Stimulated activated CD4-positive, alpha-beta T cell treated with anti-CD3 and anti-CD28 coated beads, TNF-alpha, amount 100 ng/mL, for 48 hours (primary cell): Measurements from ENCODE around the gene KREMEN1.

ENCODE experiments used
- DNase-seq, 3 donors: peaks; one replicate each; pipeline ENCODE4 v3.0.0-alpha.2; 2020; ENCODE audit warnings: low read depth in 3 of 3

KREMEN1 gene

DNA sequence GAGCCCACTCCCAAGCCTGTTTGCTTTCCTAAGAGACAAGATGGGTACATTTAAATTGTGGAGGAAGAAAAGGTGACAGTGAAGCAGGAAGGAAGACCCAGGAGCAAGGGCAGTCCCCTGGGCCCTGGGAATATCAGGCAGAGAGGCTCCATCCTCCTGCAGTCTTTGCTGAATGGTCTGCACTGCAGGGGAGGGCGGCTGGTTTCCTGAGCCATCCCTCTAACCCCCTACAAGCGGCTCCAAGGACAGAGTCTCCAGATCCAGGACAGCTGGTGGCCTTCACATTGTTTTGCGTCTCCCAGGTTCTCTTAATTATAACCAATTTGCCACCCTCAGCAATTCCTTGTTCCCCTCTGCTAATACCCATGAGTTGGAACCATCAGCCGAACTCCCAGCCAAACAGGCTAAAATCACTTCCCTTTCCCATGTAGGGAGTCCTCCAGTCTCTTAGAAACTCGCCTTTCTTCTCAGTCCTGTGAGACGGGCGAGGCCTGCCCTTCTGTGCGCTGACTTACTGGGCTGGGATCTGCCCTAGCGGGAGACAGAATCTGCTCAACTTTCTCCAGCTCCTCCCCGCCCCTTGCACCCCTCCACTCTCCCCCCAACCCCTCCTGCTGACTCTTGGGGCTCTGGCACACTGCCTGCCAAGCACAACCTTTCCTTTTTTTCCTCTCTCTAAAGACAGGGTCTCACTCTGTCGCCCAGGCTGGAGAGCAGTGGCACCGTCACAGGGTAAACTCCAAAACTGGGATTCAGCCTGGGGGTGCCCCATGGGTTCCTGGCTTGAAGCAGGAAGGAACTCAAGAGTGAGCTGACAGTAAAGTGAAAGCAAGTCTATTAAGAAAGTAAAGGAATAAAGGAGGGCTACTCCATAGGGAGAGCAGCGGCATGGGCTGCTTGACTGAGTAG lies 79.5 kb downstream of the KREMEN1 start:
- DNase-seq, result no peak

DNA sequence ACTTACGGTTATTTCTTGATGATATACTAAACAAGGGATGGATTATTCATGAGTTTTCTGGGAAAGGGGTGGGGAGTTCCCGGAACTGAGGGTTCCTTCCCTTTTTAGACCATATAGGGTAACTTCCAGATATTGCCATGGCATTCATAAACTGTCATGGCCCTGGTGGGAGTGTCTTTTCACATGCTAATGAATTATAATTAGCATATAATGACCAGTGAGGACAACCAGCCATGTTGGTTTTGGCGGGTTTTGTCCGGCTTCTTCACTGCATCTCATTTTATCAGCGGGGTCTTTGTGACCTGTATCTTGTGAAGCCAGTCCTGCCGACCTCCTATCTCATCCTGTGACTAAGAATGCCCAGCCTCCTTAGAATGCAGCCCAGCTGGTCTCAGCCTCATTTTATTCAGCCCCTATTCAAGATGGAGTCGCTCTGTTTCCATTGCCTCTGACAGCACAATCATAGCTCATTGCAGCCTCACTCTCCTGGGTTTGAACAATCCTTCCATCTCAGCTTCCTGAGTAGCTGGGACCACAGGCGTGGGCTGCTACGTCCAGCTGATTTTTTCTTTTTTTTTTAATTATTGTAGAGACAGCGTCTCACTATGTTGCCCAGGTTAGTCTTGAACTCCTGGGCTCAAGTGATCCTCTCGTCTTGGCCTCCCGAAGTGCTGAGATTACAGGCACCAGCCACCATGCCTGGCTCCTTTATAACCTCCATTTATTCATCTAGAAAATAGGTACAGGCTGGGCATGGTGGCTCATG lies 80.3 kb downstream of the KREMEN1 start:
- DNase-seq, result no peak

DNA sequence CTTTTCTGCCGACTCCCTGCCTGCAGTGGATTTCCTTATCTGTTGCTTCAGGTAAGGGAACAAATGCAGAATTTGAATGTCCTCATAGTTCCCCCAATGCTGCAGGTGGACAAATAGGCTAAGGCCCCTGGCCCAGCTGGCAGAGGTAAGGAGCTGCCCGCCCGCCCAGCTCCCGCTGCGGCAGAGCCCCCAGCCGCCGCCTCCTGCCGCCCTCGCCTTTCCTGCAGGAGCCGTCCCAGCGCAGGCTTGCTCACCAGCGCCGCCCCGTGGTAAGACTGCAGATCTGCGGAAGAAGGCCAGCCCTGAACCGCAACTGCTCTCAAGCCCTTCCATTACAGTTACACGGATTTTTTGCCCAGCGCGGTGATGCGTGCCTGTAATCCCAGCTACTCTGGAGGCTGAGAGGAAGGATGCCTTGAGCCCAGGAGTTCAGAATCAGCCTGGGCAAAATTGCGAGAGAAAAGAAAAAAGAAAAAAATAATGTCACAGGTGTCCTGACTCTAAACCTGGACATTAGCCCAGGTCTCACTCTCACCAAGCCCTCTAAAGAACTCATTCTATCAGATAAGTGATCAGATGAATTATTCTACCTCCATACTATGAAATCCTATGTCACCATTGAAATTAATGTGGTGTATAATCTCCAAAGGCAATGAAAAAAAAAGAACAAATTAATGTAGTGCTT lies 81.7 kb downstream of the KREMEN1 start:
- DNase-seq, result peak; percentile 49 to 75 (median 51)

DNA sequence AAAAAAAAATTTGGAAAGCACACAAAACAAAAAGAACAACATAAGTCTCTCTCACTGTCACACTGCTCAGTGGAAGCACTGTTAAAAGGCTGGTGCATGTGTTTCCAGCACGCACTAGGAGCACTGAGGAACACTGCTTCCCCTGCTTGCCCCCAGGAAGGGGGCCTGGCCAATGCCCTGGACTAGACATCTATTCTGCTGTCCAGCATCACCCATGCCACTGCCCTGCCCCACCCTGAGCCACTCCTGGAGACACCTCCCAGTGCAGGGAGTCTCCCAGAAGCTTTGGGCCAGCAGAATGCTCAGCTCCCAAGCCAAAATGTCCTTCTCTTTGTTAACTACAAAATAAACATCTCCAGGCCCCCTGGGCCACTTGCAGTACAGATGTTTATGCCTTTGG lies 83.1 kb downstream of the KREMEN1 start:
- DNase-seq, result no peak

DNA sequence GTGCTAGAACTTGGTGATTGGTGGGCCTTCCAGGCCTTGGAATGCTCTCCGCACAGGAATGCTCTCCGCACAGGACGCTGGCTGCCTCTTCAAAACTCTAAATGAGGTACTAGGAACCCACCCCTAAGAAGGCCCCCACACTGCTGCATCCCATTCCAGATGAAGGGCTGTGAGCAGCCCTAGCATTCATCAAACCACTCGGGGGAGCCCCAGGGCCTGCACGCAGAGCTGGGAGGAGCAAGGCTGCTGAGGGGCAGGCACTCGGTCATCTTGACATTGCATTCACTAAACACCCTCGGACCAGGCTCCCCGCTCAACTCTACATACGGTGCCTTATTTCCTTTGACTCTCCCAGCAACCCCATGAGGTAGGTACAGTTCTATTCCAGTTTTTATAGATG lies 83.7 kb downstream of the KREMEN1 start:
- DNase-seq, result no peak

DNA sequence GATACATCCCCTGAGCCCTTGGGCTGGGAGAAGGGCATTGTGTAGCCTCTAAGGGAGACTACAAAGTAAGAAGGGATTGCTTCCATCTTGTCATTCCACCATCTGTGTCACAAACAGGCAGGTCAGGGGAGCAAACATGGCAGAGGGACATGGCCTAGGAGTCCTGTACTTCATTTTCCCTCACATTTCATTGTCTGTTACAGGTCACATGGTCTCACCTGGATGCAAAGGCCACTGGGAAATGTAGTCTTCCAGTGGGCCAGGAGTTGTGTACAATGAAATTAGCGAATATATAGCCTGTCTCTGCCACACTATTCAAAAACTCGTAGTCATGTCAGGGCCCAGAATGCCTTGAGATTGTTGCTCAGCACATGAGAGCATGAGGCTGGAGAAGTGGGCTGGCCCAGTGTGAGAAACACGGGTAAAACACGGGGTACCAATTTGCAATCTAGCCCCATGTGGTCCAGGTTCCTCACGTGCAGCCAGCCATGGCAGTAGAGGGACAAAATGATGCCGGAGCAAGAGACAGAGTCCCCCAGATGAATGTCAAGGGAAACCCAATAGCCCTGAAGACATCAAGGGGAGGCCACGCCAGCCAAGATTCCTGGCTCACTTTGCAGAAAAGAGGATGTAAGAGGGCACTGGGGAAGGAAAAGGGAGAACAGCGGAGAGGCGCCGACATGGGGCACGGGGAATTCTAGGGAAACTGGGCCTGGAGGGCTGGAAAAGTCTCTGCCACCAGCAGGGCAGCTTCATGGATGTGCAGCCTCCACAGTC lies 85.1 kb downstream of the KREMEN1 start:
- DNase-seq, result no peak

DNA sequence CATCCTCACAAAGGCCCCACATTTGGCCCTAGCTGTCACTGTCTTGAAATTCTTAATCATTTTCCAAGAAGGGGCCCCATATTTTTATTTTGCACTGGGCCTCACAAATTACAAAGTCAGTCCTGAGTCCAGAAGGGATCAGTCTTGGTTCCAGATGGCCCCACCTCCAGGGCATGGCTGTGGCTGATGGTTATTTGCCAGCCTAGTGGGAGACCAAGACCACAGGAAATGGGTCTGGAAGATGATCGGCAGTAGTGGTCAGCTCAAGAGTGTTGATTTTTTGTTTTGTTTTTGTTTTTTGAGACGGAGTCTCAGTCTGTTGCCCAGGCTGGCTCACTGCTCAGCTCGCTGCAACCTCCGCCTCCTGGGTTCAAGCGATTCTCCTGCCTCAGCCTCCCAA lies 85.7 kb downstream of the KREMEN1 start:
- DNase-seq, result no peak

DNA sequence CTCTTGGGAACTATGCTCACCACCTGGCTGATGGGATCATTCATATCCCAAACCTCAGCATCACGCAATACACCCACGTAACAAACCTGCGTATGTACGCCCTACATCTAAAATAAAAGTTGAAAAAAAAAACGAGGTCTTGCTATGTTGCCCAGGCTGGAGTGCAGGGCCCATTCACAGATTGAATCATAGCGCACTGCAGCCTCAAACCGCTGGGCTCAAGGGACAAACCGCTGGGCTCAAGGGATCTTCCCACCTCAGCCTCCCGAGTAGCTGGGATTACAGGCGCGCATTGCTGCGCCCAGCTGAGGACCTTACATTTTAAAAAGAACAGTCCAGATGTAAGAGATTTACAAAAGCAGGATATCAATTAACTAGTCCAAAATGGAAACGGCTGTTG lies 91.0 kb downstream of the KREMEN1 start:
- DNase-seq, result no peak

DNA sequence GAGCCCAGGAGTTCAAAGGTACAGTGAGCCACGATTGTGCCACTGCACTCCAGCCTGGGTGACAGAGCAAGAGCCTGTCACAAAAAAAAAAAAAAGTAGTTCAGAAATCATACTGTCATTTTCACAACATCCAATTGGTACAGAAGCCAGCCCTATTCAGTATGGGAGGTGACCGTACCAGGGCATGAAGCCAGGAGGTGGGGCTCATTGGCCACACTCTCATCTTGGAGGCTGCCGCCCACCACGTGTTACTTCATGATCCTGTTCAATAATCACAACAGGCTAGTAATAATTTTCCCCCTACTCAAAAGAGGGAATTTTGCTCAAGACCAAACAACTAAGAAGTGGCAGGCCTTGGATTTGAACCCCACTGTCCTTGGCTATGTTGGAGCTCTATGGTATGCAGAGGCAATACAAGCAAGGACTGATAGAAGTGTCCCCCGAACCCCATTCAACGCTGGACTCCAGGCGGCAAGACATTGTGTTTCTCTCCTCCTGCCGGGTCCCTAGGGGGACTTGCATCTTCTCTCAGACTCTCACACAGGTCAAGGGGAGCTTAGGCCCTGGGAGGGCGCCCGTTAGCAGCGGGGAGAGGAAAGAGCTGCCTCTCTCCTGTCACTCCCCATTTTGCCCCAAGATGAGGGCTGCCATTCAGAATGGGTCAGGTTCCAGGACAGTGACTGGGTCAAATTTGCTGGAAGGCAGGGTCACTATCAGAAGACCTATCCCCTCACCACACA lies 92.7 kb downstream of the KREMEN1 start:
- DNase-seq, result no peak

DNA sequence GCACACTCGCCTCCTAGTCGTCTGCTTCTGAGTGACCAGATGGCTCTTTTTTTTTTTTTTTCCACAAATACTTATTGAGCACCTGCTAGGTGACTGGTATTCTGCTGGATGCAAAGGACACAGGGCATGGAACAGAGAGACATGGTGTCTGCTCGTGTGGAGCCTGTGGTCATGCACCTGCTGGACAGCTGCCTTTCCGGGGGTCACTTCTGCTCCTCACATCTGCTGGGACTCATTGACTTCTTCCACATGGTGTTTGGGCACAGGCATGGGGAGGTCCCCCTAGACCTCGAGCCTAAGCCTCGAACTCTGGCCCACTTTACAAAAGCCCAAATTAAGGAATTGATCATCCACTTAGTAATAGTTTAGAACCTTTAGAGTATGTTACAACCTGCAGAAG lies 93.3 kb downstream of the KREMEN1 start:
- DNase-seq, result no peak

DNA sequence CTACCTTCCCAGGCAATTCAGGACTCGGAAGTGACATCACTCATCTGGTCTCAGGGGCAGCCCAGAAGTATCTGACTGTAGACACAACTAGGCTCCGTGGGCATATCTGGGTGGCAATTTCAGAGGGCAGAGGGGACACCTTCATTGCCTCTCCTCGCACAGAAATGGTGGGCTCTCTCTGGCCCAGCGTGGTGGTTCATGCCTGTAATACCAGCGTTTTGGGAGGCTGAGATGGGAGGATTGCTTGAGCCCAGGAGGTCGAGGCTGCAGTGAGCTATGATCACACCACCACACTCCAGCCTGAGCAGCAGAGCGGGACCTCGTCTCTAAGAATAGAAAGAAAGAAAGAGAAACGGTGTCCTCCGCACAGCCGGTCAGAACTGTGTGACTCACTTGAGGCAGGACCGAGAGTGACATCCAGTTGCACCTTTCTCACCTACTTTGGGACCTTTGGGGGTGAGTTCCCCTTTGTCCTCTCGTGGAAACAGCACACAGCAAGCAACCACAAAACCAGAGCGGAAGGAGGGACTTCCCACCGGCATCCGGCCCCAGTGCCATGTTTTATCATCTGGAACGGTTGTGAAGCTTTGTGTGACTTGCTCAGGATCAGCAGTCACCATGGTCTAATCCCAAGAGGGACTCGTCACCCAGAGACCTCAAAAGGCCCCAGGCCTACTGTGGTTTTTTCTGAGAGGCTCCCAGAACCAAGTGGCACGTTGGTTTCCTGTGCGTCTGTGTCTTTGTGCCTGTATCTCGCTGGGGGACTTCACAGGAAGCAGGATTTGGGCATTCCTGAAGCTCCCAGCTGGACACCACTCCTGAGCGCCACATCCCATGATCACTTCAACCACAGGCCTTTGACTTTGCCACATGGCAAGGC lies 94.4 kb downstream of the KREMEN1 start:
- peak; percentile 35 to 62 (median 46) for DNase-seq

DNA sequence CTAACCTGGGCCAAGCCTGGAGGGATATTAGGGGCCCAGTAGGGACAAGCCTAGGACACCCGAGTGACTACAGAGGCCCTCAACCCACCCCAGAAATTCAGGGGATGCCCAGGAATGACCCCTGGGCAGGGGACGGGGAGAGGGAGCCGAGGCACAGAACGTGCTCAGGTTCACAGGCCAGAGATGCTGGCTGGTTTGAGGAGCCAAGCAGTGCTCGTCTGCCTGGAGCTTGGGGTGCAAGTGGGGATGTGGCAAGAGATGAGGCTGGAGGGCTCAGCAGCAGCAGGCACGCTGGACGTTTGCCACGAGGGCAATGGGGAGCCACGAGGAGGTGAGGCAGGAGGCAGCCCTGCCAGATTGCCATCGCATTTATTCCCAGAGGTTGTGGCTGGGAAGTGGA lies 98.9 kb downstream of the KREMEN1 start:
- no peak for DNase-seq

DNA sequence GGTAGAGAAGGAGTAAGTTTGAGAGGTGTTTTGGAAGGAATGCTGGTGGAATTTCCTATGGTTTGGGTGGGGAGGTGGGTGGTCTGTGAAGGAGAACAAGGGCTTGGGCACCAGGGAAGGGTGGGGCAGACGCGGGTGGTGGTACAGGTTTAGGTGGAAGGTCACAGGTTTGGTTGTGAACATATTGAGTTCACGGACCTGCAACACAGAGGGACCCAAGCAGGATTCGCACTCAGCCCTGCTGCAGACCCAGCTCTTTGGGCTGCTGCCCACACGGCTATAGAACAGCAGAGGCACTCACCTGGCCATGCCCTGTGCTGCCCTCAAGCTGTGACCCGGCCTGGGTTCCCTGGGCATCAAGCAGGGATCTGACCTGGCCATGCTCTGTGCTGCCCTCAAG lies 99.4 kb downstream of the KREMEN1 start:
- no peak for DNase-seq

DNA sequence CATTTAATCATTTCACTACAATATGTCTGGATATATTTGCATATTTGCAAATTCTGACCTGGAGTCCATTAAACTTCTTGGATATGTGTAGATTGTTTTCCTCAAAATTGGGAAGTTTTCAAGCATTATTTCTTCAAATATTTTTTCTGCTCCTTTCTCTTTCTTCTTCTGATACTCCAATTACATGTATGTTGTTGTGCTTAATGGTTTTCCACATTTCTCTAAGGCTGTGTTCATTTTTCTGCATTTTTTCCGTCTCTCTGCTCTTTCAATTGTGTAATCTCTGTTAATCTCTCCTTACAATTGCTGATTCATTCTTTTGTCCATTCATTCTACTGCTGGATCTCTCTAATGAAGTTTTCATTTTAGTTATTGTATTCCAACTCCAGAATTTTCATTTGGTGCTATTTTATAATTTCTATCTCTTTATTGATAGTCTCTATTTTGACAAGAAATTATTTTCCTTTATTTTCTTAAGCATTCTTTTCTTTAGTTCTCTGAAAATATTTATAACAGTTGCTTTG lies 102.5 kb downstream of the KREMEN1 start:
- DNase-seq, result no peak

DNA sequence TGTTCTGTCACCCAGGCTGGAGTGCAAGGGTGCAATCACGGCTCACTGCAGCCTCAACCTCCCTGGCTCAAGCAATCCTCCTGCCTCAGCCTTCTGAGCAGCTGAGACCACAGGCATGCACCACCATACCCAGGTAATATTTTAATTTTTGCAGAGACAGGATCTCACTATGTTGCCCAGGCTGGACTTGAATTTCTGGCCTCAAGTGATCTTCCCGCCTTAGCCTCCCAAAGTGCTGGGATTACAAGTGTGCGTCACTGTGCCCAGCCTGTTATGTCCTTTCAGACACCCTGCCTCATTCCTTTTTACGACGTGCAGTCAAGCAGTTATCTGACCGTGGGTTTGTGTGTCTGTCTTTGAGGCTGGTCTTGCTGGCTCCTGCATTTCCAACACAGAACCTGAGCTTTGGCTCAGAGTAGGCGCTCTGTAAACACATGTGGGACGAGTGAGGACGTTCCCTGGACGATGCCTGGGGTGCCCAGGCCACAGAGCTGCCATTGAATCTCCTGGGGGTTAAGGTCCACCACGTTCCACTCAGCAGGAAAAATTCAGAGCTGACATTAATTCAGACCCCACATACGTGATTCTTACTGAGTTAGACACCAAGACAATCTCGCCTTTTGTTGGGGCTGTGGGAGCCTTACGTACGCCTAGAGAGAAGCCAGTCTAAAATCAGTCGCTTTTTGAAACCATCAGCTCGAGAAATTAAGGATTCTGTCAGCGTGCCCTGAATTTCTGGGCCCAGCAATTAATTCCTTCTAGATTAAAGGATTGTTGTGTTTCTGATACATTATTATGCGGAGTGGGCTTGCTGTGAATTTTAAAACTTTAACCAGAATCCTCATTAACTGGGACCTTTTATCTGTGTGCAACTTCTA lies 111.4 kb downstream of the KREMEN1 start:
- no peak for DNase-seq

DNA sequence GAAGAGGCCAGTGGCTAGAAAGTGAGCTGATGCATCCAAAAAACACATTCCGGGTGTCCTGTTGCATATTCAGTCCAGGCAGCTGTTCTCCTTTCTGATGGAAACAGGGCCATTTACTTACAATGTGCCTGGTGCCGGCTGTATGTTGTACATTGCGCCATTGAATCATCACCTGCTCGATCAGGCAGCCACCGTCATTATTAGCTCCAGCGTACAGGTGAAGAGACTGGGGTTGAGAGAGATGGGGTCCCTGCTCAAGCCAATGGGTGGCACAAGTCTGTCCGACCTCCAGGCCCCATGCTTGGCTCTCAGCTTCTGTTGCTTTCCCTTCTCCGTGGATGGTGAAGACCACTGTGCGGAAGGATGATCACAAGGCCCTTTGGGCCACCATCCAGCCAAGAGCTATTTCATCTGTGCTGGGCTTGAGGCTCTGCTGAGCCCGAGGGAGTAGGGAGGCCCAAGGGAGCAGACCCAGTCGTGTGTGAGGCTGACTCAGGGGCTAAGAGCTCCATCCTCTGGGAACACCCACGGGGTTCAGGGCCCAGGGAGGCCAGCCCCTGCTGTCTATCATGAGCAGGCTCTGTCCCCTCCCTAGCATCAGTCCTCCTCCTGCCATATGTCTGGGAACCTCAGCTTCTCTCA lies 112.1 kb downstream of the KREMEN1 start:
- no peak for DNase-seq

DNA sequence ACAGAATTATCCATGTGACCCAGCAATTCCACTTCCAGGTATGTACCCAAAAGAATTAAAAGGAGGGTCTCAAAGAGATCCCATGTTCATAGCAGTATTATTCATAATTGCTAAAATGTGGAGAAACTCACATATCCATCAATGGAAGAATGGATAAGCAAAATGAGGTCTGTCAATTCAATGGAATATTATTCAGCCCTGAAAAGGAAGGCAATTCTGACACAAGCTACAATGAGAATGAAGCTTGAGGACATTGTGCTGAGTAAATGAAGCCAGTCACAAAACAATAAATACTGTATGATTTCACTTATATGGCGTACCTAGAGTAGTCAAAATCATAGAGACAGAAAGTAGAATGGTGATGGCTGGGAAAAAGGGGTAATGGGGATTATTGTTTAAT lies 113.5 kb downstream of the KREMEN1 start:
- no peak for DNase-seq

DNA sequence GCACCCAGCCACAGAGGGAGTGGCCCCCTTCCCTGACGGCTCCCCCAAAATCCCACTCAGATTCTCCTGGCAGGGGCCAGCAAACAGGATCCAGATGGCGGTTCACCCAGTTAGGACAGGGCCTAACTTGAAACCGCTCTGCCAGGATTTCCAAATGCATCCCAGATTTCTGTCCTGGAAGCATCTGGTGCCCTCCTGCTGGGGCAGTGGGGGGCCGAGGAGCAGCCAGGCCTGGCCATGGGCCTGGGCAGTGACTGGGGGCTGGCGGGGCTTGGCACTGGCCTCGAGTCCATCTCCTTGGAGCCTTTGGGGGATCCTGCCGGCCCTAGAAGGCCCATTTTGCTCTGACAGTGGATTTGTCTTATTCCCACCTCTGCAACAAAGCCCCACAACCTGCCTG lies 115.0 kb downstream of the KREMEN1 start:
- DNase-seq, result no peak
